Mesenchymal stem cell (in vitro differentiated cells and primary cell): Measurements from ENCODE around the gene DBR1.

Experiments used
- DNase-seq: peaks from one replicate; pipeline ENCODE4 v3.0.0-alpha.2; 2013
- H2AFZ ChIP-seq: one replicate; pipeline ENCODE4 v1.6.1; 2013; ENCODE audit warnings: low read depth, mild to moderate bottlenecking, control low read depth, inconsistent platforms, low read length, moderate library complexity
- H2AK5ac ChIP-seq: 2 replicates; pipeline ENCODE4 v1.6.1; 2013; ENCODE audit warnings: low read length, moderate library complexity, mild to moderate bottlenecking, inconsistent platforms; ENCODE audit not compliant: severe bottlenecking
- H2BK120ac ChIP-seq: one replicate; pipeline ENCODE4 v1.6.1; 2013; ENCODE audit warnings: low read depth, mild to moderate bottlenecking, inconsistent platforms, low read length, moderate library complexity
- H2BK12ac ChIP-seq, 2 experiments: one replicate each; pipeline ENCODE4 v1.6.1; 2013; ENCODE audit warnings: inconsistent platforms in 2 of 2, low read length in 2 of 2, mild to moderate bottlenecking in 2 of 2, moderate library complexity in 2 of 2, control low read depth in 1 of 2
- H2BK15ac ChIP-seq: one replicate; pipeline ENCODE4 v1.6.1; 2013; ENCODE audit warnings: mild to moderate bottlenecking, low read depth, inconsistent platforms; ENCODE audit not compliant: poor library complexity, severe bottlenecking
- H2BK5ac ChIP-seq: 2 replicates; pipeline ENCODE4 v1.6.1; 2013; ENCODE audit warnings: low read depth, mild to moderate bottlenecking, low read length, control low read depth, inconsistent platforms; ENCODE audit not compliant: poor library complexity, severe bottlenecking
- H3K14ac ChIP-seq, 2 experiments: one replicate each; pipeline ENCODE4 v1.6.1; 2013; ENCODE audit warnings: inconsistent platforms in 2 of 2, low read length in 2 of 2, control low read depth in 1 of 2, mild to moderate bottlenecking in 1 of 2, moderate library complexity in 1 of 2
- H3K18ac ChIP-seq, 2 experiments: one replicate each; pipeline ENCODE4 v1.6.1; 2013; ENCODE audit warnings: inconsistent platforms in 2 of 2, low read length in 2 of 2, control low read depth in 1 of 2, low read depth in 1 of 2, mild to moderate bottlenecking in 1 of 2
- H3K23ac ChIP-seq, 2 experiments: one replicate each; pipeline ENCODE4 v1.6.1; 2013; ENCODE audit warnings: inconsistent platforms in 2 of 2, low read length in 2 of 2, mild to moderate bottlenecking in 2 of 2, moderate library complexity in 2 of 2, control low read depth in 1 of 2
- H3K27ac ChIP-seq: 2 replicates; pipeline ENCODE4 v1.5.1; 2013; ENCODE audit warnings: mild to moderate bottlenecking, moderate library complexity, low read length, control low read depth, inconsistent platforms; ENCODE audit not compliant: poor library complexity, severe bottlenecking
- H3K27me3 ChIP-seq, 2 experiments: 2 replicates each; pipeline versions ENCODE4 v1.6.1 to v1.7.0; 2013; ENCODE audit warnings: low read length in 2 of 2, mild to moderate bottlenecking in 2 of 2, moderate library complexity in 2 of 2, control low read depth in 1 of 2, inconsistent platforms in 1 of 2; ENCODE audit not compliant: control insufficient read depth in 1 of 2, insufficient read depth in 1 of 2
- H3K36me3 ChIP-seq, 2 experiments: 2 replicates each; pipeline versions ENCODE4 v1.6.1 to v1.7.0; 2013; ENCODE audit warnings: low read length in 2 of 2, control low read depth in 1 of 2, inconsistent platforms in 1 of 2, low read depth in 1 of 2, mild to moderate bottlenecking in 1 of 2; ENCODE audit not compliant: insufficient read depth in 2 of 2, control insufficient read depth in 1 of 2
- H3K4ac ChIP-seq, 2 experiments: one replicate each; pipeline ENCODE4 v1.6.1; 2013; ENCODE audit warnings: inconsistent platforms in 2 of 2, low read length in 2 of 2, mild to moderate bottlenecking in 2 of 2, moderate library complexity in 2 of 2, control low read depth in 1 of 2, low read depth in 1 of 2
- H3K4me1 ChIP-seq: 2 replicates; pipeline ENCODE4 v1.6.1; 2013; ENCODE audit warnings: low read depth, low read length, control low read depth; ENCODE audit not compliant: control insufficient read depth, insufficient read depth
- H3K4me2 ChIP-seq: 2 replicates; pipeline ENCODE4 v1.6.1; 2013; ENCODE audit warnings: low read length, mild to moderate bottlenecking, inconsistent platforms; ENCODE audit not compliant: poor library complexity, severe bottlenecking
- H3K4me3 ChIP-seq, 2 experiments: 2 replicates each; pipeline versions ENCODE4 v1.5.1 to v1.7.0; 2013; ENCODE audit warnings: low read length in 2 of 2, mild to moderate bottlenecking in 2 of 2, control low read depth in 1 of 2, low read depth in 1 of 2; ENCODE audit not compliant: insufficient read depth in 1 of 2
- H3K79me1 ChIP-seq: replicated peaks from 2 replicates; pipeline ENCODE4 v1.6.1; 2013; ENCODE audit warnings: mild to moderate bottlenecking, control low read depth, low read length, inconsistent platforms; ENCODE audit not compliant: poor library complexity, severe bottlenecking
- H3K9ac ChIP-seq: 2 replicates; pipeline ENCODE4 v1.7.0; 2013; ENCODE audit warnings: mild to moderate bottlenecking, low read length, moderate library complexity
- H3K9me3 ChIP-seq: 2 replicates; pipeline ENCODE4 v1.7.0; 2013; ENCODE audit warnings: mild to moderate bottlenecking, low read length; ENCODE audit not compliant: control insufficient read depth
- H4K8ac ChIP-seq: one replicate; pipeline ENCODE4 v1.6.1; 2013; ENCODE audit warnings: inconsistent platforms, mild to moderate bottlenecking, low read length, moderate library complexity
- H4K91ac ChIP-seq: one replicate; pipeline ENCODE4 v1.6.1; 2013; ENCODE audit warnings: mild to moderate bottlenecking, low read length, inconsistent platforms
- WGBS: methylation state at CpG from one replicate; pipeline ENCODE4 v1.1.7; 2013; ENCODE audit warnings: mixed read lengths; 5-methylcytosine and 5-hydroxymethylcytosine counted together

Gene DBR1

GRCh38 chr3:138220242-138220641 lies 45.5 kb upstream of the DBR1 start:
- Histone ChIP-seq H3K9ac (no peak overlapping the region), H3K4me2 (no peak overlapping the region), H3K14ac (no peak overlapping the region), H3K4me1 (no peaks in the 10 kb centered on the region), H4K8ac (no peak overlapping the region), H3K27ac (no peak overlapping the region), H3K27me3 (no peaks in the 10 kb centered on the region), H3K23ac (no peak overlapping the region), H2BK12ac (no peak overlapping the region), H3K79me1 (peaks cover 26% of the 10 kb centered on the region), H2BK5ac (no peak overlapping the region), H3K18ac (no peak overlapping the region), H2AFZ (no peak overlapping the region), H4K91ac (no peak overlapping the region), H2AK5ac (no peak overlapping the region), H3K9me3 (no peaks in the 10 kb centered on the region), H3K36me3 (peaks cover 16 to 34% of the 10 kb centered on the region in 2 experiments), H2BK15ac (no peak overlapping the region), H3K4ac (no peak overlapping the region), H3K4me3 (no peak overlapping the region), H2BK120ac (no peak overlapping the region)
- no peak for DNase-seq
- WGBS: 100% methylated on average over 1 of the region's 1 CpG

DNA sequence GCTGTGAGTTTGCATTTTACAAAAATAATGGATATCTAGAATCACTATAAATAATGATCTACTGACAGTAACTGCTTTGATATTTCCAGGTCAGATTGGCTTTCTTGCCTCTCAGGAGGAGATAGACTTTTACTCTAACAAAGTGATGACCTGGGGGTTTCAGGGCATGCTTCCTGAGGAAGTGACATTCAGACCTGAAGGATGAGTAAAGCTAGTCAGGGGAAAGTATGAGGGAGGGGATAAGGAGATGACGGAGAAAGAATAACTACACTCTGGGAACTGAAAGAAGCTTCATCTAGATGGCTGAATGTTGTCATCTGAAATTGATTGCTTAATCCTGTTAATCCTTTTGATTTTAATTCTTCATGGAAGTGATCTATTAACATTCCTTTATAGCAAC lies 44.5 kb upstream of the DBR1 start:
- no peak overlapping the region for H2BK120ac ChIP-seq
- H4K8ac ChIP-seq: no peak overlapping the region
- no peak overlapping the region for H2BK15ac ChIP-seq
- no peak overlapping the region for H3K4ac ChIP-seq
- peaks cover 9 to 25% of the 10 kb centered on the region in 2 experiments for H3K36me3 ChIP-seq
- H2BK5ac ChIP-seq: no peak overlapping the region
- H4K91ac ChIP-seq: no peak overlapping the region
- no peak overlapping the region for H3K23ac ChIP-seq
- no peak overlapping the region for H3K4me2 ChIP-seq
- no peaks in the 10 kb centered on the region for H3K9me3 ChIP-seq
- H3K4me1 ChIP-seq: no peaks in the 10 kb centered on the region
- no peak overlapping the region for H2AK5ac ChIP-seq
- H3K4me3 ChIP-seq: no peak overlapping the region
- H3K27ac ChIP-seq: no peak overlapping the region
- DNase-seq: no peak
- no peak overlapping the region for H2AFZ ChIP-seq
- no peak overlapping the region for H2BK12ac ChIP-seq
- 80% methylated on average over 1 of the region's 1 CpG for WGBS
- H3K14ac ChIP-seq: no peak overlapping the region
- H3K9ac ChIP-seq: no peak overlapping the region
- no peaks in the 10 kb centered on the region for H3K27me3 ChIP-seq
- peaks cover 23% of the 10 kb centered on the region for H3K79me1 ChIP-seq
- no peak overlapping the region for H3K18ac ChIP-seq

- H2BK12ac ChIP-seq: no peak overlapping the region
- peaks cover 3% of the 10 kb centered on the region for H3K4me1 ChIP-seq
- no peak overlapping the region for H3K4me3 ChIP-seq
- no peak overlapping the region for H3K27ac ChIP-seq
- H3K23ac ChIP-seq: no peak overlapping the region
- no peak for DNase-seq
- 93% methylated on average over 6 of the region's 7 CpGs for WGBS
- peaks cover 8% of the 10 kb centered on the region for H3K79me1 ChIP-seq
- H3K4me2 ChIP-seq: no peak overlapping the region
- no peak overlapping the region for H2AK5ac ChIP-seq
- H3K14ac ChIP-seq: no peak overlapping the region
- H4K91ac ChIP-seq: no peak overlapping the region
- H2BK5ac ChIP-seq: no peak overlapping the region
- H3K18ac ChIP-seq: peak overlapping the region in 1 of 2 experiments; percentile 21
- no peak overlapping the region for H2BK120ac ChIP-seq
- H3K9me3 ChIP-seq: no peaks in the 10 kb centered on the region
- H4K8ac ChIP-seq: no peak overlapping the region
- peaks cover 0 to 8% of the 10 kb centered on the region in 2 experiments for H3K36me3 ChIP-seq
- H3K27me3 ChIP-seq: no peaks in the 10 kb centered on the region
- H3K9ac ChIP-seq: no peak overlapping the region
- H2BK15ac ChIP-seq: no peak overlapping the region
- H2AFZ ChIP-seq: no peak overlapping the region
- H3K4ac ChIP-seq: no peak overlapping the region
These were observed 38.8 kb upstream of the DBR1 start for GRCh38 chr3:138213398-138214085.

DNA sequence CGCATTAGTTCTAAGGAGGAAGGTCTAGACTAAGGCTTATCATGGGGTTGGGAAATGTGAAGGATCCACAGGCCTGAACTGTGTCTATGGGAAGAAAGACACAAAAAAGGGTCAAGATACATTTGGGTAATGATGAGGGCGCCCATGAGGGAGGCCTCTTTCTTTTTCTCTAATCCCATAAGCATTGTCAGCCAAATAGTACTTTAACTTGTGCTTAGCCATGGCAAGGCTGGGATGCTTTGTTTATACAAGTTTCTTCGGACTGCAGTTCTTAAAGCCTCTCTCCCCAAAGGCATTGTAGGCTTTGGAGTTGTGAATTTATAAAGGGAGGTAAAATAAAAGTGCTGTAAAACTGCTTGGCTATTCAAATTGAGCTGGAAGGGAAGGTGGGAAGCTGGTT lies 35.8 kb upstream of the DBR1 start:
- H4K91ac ChIP-seq: no peak overlapping the region
- H3K79me1 ChIP-seq: peaks cover 11% of the 10 kb centered on the region

More for the DNA sequence above, 35.8 kb upstream of the DBR1 start:
- peaks cover 3% of the 10 kb centered on the region for H3K4me1 ChIP-seq
- H3K14ac ChIP-seq: no peak overlapping the region
- H3K4me2 ChIP-seq: no peak overlapping the region
- H2BK15ac ChIP-seq: no peak overlapping the region
- H3K18ac ChIP-seq: no peak overlapping the region
- no peak overlapping the region for H4K8ac ChIP-seq
- no peak for DNase-seq
- no peak overlapping the region for H2BK12ac ChIP-seq
- 84% methylated on average over 2 of the region's 3 CpGs for WGBS
- H2AFZ ChIP-seq: no peak overlapping the region
- peaks cover 0 to 4% of the 10 kb centered on the region in 2 experiments for H3K36me3 ChIP-seq
- H2BK120ac ChIP-seq: no peak overlapping the region
- no peaks in the 10 kb centered on the region for H3K27me3 ChIP-seq
- no peak overlapping the region for H3K4me3 ChIP-seq
- no peak overlapping the region for H2AK5ac ChIP-seq
- H3K23ac ChIP-seq: no peak overlapping the region
- no peak overlapping the region for H2BK5ac ChIP-seq
- H3K9ac ChIP-seq: no peak overlapping the region
- H3K27ac ChIP-seq: no peak overlapping the region
- no peaks in the 10 kb centered on the region for H3K9me3 ChIP-seq
- no peak overlapping the region for H3K4ac ChIP-seq
